NCI-H69 (cell line): ENCODE data around the gene MED29.

Experiments used
- DNase-seq: peaks from one replicate; lab custom pipeline; 2025; lab: John Stamatoyannopoulos, UW

Gene MED29

GRCh38 chr19:39390751-39391437 is at the start of gene MED29, which contains the start of gene PAF1:
Gene MED29 (plus strand): TSS chr19:39391378. CDS start chr19:39391423, 45 bp downstream.
Gene PAF1 (minus strand): TSS chr19:39391106. CDS start chr19:39390864, 242 bp downstream.
- peak; percentile 100 for DNase-seq

DNA sequence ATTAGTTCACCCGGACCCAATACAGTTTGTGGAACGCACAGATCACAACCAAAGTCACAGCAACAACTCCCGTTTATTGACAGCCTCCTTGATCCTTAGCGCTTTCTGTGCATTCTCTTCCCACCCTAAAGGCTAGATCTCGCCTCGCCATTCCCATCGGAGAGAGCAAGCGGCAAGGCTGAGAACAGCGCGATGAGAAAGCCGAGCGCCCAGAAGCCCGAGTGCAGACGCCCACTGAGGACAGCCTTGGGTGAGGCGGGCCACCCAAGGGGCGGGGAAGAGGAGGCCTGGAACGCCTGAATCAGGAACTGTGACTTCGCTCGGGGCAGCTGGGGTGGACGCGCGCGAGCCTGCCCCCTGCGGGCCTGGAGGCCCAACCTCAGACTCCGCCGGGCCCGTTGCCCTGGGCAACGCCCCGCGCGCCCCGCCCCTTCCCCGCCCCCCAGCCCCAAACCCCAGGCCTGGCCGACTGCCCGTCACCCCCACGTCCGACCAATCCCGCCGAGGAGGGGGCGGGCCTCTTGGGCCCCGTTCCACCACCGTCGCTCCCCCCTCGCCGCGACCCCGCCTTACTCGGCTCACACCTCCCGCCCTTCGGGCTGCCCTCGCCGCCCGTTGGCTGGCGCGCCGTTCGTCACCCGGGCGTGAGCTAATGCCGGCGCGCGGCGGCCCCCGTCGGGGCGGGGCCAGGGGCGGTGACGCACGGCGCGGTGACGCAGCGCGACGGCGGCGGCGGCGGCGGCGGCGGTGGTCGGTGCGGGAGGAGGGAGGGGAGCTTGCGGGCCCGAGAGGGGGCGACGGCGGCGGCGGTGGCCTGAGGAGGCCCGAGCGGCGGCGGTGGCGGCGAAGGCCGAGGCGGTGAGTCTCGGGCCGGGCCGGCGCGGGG is 49.2 kb upstream of the MED29 start, which contains the start of gene SAMD4B:
SAMD4B (plus strand) TSS at position 703 of the 886 bp plus-strand sequence. CDS start 14,473 bp downstream, outside the sequence.
- DNase-seq, result peak; percentile 100

DNA sequence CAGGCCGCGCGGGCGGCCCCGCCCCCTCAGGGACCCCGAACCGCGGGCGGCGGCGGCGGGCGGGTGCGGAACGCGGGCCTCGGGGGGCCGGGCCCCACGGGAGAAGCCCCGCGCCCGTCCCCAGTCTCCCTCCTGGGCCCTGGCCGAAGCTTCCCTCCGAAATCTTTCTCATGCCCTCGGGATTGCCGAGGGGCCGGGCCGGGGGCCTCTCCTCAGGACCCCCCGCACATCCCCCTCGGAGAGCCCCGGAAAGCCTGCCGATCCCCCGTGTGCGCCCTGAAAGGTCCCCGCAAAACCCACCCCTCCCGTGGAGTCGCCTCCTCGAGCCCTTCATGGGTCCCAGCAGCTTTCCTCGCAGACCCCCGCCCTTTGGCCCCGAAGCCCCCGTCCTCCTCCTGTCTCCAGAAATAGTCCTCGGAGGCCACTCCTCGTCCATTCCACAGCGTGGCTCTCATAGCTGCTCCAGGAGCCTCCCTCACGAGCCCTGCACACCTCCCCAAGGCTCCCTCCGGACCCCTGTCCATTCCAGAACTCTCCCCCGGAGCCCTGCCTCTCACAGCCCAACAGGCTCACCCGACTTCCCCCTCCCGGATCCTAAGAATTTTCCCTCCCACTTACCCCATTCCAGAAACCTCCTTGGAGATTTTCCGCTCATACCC is 48.4 kb upstream of the MED29 start:
- DNase-seq, result peak; percentile 41

DNA sequence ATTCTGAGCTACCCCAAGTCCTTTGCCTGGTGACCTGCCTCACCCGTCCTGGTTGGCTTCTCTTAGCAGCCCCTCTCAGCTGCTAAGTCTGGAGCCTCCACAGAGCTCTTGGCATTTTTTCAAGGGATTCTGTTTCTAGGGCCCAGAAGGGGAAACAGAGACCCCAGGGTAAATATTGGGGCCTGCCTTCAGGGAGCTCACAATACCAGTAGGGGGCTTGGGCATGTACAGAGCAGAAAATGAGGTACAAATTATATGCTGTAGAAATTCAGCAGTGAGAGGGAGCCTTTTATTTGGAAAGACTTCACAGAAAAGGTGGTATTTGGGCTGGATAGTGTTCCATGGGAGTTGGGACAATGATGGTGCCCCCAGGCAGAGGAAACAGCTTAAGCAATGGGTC is 45.2 kb upstream of the MED29 start:
- DNase-seq, result no peak

DNA sequence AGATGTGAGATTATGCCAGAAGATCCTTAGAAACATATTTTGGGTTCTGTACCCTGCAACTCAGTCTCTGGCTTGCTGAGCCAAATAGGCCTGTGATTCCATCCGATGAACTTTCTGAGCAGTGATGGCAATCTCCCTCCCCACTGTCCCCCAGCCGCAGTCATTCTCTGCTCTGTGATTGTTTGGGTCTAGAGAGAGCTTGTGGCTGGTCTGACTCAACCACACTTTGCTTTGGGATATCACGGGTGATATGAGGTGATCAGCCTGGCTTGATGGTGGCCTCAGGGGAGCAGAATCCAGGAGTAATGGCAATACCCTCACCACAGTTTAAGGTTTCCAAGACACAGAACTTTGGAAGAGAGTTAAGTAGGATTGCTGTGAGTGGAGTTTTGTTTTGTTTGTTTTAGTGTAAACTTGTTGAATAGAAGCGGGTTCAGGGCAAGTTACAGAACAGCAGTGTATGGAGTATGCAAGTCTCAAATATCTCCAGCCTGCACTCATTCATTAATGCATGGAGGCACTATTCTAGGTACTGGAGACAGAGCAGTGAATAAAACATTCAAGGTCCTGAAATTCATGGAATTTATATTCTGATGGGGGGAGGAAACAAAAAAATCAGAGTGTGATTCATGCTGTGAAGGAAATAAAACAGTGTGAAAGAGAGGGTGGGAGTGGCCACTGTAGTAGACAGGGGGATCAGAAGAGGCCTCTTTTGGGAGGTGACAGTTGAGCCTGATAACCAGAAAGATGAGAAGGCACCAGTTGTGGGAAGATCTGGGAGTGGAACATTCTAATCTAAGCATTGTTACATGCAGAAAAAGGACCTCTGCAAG is 43.6 kb upstream of the MED29 start:
- no peak for DNase-seq

DNA sequence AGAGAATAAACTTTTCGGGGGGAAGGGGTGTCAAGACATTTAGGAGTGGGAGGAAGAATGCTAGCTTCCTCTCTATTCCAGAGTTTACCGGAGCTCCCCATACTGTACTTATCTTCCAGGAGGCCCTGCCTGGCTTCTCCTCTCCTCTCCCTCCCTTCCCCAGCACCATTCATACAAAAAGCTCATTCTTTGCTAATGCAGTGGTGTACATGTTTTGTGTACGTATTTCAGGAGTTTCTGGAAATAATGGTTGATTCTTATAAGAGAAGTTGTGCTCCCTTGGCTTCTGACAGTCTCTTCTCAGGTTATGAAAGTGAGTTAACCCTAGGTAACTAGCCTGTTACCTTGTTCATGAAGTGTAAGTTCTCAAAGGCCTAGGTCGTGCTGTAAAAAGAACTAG is 41.9 kb upstream of the MED29 start:
- no peak for DNase-seq

DNA sequence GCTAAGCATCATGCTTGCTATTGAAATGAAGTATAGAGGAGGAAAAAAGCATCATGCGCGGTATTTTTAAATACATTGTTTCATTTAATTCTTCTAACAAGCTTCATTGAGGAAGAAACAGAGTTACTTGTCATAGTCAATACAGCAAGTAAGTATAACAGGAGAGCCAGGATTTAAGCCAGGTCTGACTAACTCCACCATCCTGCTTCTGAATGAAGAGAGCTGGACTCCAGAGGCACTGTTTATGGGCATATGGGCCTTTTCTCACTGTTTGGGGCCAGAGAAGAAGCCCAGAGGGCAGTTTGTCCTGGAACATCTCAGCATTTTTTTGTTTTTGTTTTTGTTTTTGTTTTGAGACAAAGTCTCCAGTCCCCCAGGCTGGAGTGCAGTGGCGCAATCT is 41.0 kb upstream of the MED29 start:
- DNase-seq, result no peak

DNA sequence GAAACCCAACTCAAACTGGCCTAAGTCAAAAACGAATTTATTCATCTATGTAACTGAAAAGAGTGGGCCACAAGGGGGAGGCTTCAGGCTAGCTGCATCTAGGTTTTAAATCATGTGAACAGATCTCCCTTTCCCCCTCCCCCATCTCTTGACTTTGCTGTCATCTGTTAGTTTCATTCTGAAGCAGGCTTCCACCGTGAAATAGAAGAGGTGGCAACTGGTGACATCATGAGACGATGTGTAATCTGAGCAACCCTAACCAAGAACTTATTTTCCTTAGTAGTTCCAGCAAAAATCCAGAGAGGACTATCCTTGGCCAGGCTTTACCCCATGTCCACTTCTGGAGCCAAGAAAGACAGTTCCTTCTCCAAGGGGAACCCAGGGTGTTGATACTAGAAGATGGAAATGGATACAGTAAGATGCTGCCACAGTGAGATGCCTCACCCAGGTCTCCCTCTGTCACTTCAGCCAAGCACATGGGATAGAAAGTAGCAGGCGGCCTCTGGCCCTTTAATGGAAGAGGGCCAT is 39.6 kb upstream of the MED29 start:
- no peak for DNase-seq

DNA sequence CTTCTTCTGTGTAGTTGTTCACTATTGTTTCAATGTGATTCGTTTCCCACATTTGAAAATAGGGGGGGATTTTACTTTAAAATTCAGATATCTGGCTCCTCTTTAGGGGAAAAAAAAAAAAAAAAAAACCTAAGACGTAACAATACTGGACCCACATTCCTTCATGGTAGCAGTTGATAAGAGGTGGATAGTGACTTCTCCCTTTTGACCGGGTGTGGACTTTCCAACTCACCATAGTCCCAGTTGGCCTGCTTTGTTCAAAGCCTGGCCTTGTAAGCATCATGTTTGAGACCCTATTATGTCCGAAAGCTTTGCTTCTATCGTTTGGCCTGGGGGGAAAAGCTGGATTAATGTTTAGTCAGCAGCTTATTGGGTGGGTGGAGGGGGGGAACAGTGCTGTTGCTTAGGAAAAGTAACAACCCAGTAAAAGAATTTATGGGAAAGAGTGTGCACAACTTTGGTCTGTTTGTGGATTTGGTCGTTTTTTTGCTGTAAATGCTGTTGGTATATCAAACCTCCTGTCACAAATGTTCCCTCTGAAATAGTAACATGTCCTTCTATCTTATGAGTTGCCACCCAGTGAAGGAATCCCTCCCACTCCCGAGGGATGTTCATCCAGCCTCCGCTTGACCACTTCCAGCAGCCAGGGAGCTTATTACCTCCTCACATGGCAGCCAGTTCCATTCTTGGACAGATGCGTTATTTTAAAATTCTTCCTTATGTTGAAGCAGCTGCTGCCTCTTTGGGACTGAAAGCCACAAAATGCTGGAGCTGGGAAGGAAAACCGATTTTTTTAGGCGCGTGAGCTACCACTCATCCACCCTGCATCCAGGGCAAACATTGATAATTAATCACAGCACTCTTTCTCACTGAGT is 38.6 kb upstream of the MED29 start:
- no peak for DNase-seq

DNA sequence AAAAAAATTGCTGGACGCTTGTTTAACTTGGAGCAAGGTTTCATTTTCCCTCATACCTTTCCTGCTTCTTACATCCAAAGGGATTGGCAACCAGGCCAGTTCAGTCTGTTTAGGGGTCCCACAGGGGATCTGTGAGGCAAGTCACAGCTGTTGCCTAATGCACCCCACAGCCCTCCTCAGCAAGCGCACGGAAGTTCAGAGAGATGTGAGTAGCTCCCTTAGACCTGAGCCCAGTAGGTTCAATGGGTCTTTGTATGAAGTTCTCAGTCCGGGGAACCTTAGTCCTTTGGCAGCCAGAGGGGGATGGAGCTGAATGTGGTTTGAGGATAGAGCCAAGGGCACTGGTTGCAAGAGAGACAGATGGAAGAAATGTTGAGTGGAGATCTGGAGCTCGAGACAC is 35.9 kb upstream of the MED29 start:
- no peak for DNase-seq

DNA sequence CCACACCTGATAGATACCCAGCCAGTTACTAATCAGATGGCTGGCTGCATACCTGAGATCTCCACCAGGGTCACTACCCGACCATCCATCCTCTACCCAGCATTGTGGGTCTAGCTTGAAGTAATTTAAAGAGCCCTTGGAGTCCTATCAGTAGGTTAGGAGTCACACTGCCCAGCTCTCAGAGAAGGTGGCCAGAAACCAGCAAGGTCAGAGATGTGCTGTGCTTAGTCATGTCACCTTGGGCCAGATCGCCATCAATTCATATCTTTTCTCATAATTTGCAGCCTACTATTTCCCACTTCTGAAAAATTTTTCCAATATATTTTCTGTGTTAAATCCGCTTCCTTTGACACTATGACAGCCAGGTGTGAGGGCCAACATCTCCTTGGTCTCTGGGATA is 35.1 kb upstream of the MED29 start:
- DNase-seq, result no peak

DNA sequence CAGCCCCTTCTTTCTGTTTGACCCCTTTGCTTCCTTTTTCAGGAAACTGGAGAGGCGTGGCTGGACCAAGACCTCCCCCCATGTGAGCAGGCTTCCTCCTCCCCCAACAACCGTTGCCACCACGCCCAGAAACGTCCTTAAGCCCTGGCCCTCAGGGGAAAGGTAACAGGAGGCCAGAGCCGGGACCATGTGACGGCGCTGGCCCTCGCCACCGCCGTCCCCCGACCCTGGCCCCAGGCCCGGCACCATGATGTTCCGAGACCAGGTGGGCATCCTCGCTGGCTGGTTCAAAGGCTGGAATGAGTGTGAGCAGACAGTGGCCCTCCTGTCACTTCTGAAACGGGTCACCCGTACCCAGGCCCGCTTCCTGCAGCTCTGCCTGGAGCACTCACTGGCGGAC is 34.5 kb upstream of the MED29 start:
- DNase-seq, result no peak

GRCh38 chr19:39359026-39359425 is 32.2 kb upstream of the MED29 start:
- DNase-seq, result no peak

DNA sequence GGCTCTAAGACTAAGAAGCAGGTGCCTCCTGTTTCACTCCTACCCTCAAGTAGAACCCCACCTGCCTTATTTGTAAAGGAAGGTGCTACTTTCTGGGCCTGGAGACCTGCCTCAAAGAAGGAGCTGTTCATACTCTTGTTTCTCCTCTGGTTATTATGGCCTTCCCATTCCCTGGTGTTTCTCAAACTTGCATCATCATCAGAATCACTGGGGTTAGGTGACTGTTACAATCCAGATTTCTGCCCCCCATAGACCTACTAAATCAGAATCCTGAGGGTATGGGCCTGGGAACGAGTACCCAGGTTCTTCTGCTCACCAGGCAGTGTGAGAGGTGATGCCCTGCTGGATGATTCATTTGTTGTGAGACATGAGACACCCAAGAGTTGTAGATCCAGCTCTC is 30.6 kb upstream of the MED29 start:
- no peak for DNase-seq

GRCh38 chr19:39362682-39363657 is 28.2 kb upstream of the MED29 start:
- DNase-seq, result no peak

GRCh38 chr19:39363901-39364457 is 27.2 kb upstream of the MED29 start:
- peak; percentile 29 for DNase-seq

DNA sequence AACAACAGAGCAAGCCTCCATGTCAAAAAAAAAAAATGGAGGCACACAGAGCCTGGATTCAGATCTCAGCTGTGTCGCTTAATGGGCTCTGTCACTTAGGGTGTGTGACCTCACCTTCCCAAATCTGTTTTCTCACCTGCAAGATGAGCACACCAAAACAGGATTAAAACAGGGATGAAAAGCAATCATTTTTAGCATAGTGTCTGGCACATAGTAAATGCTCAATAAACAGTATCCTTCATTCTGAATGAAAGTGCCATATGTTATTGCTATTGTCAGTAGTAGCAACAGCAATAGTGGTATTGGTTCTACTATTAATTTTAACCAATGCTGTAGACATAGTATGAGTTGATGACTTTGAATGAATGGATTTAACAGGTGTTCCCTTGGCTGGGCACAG is 25.6 kb upstream of the MED29 start:
- DNase-seq, result no peak

GRCh38 chr19:39369200-39369599 is 22.0 kb upstream of the MED29 start:
- no peak for DNase-seq

DNA sequence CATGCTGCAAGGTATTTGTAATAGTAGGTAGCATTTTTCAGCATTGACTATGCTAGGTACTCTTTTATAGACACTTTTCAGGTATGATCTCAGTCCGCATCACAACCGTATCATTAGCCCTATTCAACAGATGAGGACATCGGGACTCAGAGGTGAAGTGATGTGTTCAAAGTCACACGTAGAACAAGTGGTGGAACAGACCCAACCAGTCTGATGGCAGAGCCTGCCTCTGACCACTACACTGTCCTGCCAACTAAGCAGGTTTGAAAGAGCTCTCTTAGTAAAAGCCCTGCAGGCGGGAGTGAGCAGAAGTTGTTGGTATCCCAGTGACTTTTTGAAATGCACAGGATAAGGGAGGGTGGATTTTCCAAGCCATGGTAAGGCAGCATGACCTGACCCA is 20.4 kb upstream of the MED29 start:
- DNase-seq, result no peak
